GM12878 (cell line): ENCODE measurements around the gene GNB5. TPM values are rescaled to one million over a fixed set of nuclear protein-coding genes. Genes with fewer than 3 reads are reported as not detected.

ENCODE experiments used
- ATAC-seq: fragments of 200-7000 bp; cut with Tn5 transposase; 3 replicates; pipeline ENCODE4 v1.9.1; 2020; ENCODE audit warnings: mild to moderate bottlenecking, moderate library complexity
- BruUV-seq: library from RNA; stranded (reverse); fragments of 400-500 nt; replicated peaks from 2 replicates; lab custom pipeline; 2021; lab: Mats Ljungman, UMichigan
- CTCF ChIA-PET: fragments of 300-600 bp; sonication (Branson Sonifier 250); formaldehyde crosslinking; extraction: SDS; loops from one replicate; lab custom pipeline; 2021; ENCODE audit warnings: inconsistent platforms; lab: Yijun Ruan, JAX
- POLR2A ChIA-PET: fragments of 350-600 bp; formaldehyde crosslinking; extraction: SDS; loops from one replicate; lab custom pipeline; 2021; ENCODE audit warnings: inconsistent platforms; lab: Charles Lee
- RAD21 ChIA-PET: fragments of 300-600 bp; sonication (Branson Sonifier 250); formaldehyde crosslinking; loops from one replicate; lab custom pipeline; 2023; ENCODE audit warnings: antibody characterized with exemption; ENCODE audit not compliant: unreplicated experiment; lab: Charles Lee
- SMC1A ChIA-PET: fragments of 300-600 bp; sonication (Branson Sonifier 250); formaldehyde crosslinking; loops from one replicate; lab custom pipeline; 2023; ENCODE audit not compliant: unreplicated experiment, uncharacterized antibody; lab: Charles Lee
- DNase-seq: peaks from one replicate; pipeline ENCODE4 v3.0.0-alpha.2; 2011; ENCODE audit warnings: low read depth, low spot score
- FAIRE-seq: peaks from 3 replicates; lab custom pipeline; 2011; peaks lifted over from hg19 to GRCh38; lab: Jason Lieb, UNC
- H2AFZ ChIP-seq: 2 replicates; pipeline ENCODE4 v1.6.0; 2011; ENCODE audit warnings: low read depth, low read length, control low read depth; ENCODE audit not compliant: control insufficient read depth
- H3K27ac ChIP-seq: 2 replicates; pipeline ENCODE4 v1.5.1; 2011; ENCODE audit warnings: control low read depth; ENCODE audit not compliant: control insufficient read depth, insufficient read depth
- H3K27me3 ChIP-seq, 2 experiments: replicated peaks in 1 of 2; 2 replicates each; pipeline versions ENCODE4 v1.6.0 to v1.6.1; 2011; ENCODE audit warnings: low read length in 1 of 2; ENCODE audit not compliant: control insufficient read depth in 2 of 2, insufficient read depth in 2 of 2
- H3K36me3 ChIP-seq, 2 experiments: 2 replicates each; pipeline ENCODE4 v1.5.1; 2011; ENCODE audit warnings: low read length in 1 of 2; ENCODE audit not compliant: control insufficient read depth in 2 of 2, insufficient read depth in 2 of 2
- H3K4me1 ChIP-seq: 2 replicates; pipeline ENCODE4 v1.6.1; 2011; ENCODE audit warnings: mild to moderate bottlenecking, low read length, moderate library complexity, mixed read lengths; ENCODE audit not compliant: control insufficient read depth, insufficient read depth
- H3K4me2 ChIP-seq: 2 replicates; pipeline ENCODE4 v1.6.0; 2011; ENCODE audit warnings: control low read depth; ENCODE audit not compliant: control insufficient read depth, insufficient read depth
- H3K4me3 ChIP-seq: fragments of 200-600 bp; sonication (generic); 2 replicates; pipeline ENCODE4 v1.5.1; 2016
- H3K79me2 ChIP-seq: 2 replicates; pipeline ENCODE4 v1.6.0; 2011; ENCODE audit warnings: low read length; ENCODE audit not compliant: control insufficient read depth, insufficient read depth
- H3K9ac ChIP-seq: 2 replicates; pipeline ENCODE4 v1.8.0; 2011; ENCODE audit warnings: low read length, control low read depth, mixed read lengths; ENCODE audit not compliant: control insufficient read depth, insufficient read depth
- H3K9me3 ChIP-seq: replicated peaks from 3 replicates; pipeline ENCODE4 v1.5.1; 2011; ENCODE audit warnings: mild to moderate bottlenecking, low read length; ENCODE audit not compliant: control insufficient read depth, insufficient read depth
- H4K20me1 ChIP-seq: 2 replicates; pipeline ENCODE4 v1.6.0; 2011; ENCODE audit not compliant: control insufficient read depth, insufficient read depth
- BACH1 ChIP-seq: fragments of 450-650 bp; IDR thresholded peaks from 2 replicates; pipeline ENCODE4 v1.6.1; 2017; ENCODE audit warnings: mild to moderate bottlenecking, borderline replicate concordance
- EED ChIP-seq: sonication (generic); IDR thresholded peaks from 2 replicates; pipeline ENCODE4 v1.6.1; 2016; ENCODE audit warnings: antibody characterized with exemption, low read depth
- FOS ChIP-seq: IDR thresholded peaks from 3 replicates; pipeline ENCODE4 v1.6.1; 2011; ENCODE audit warnings: borderline replicate concordance; ENCODE audit not compliant: insufficient read length; ENCODE audit errors: extremely low read depth
- JUND ChIP-seq: IDR thresholded peaks from 2 replicates; pipeline ENCODE4 v1.6.1; 2012; ENCODE audit warnings: low read depth, mild to moderate bottlenecking, low read length, improper control_type of control experiment, moderate library complexity
- MAX ChIP-seq: IDR thresholded peaks from 2 replicates; pipeline ENCODE4 v1.6.1; 2012; ENCODE audit warnings: low read depth, low read length, improper control_type of control experiment
- MXI1 ChIP-seq: fragments of 150-350 bp; IDR thresholded peaks from 2 replicates; pipeline ENCODE4 v1.6.1; 2011; ENCODE audit warnings: low read depth, mild to moderate bottlenecking, inconsistent platforms, low read length, improper control_type of control experiment
- NBN ChIP-seq: fragments of 450-650 bp; IDR thresholded peaks from 2 replicates; pipeline ENCODE4 v1.6.1; 2016
- NFYA ChIP-seq: IDR thresholded peaks from 2 replicates; pipeline ENCODE4 v1.6.1; 2011; ENCODE audit warnings: low read depth, mild to moderate bottlenecking, low read length, improper control_type of control experiment, borderline replicate concordance
- NR2F1 ChIP-seq: fragments of 450-650 bp; conservative IDR thresholded peaks from 2 replicates; pipeline ENCODE4 v1.6.1; 2017; ENCODE audit warnings: mild to moderate bottlenecking
- RELB ChIP-seq: fragments of 450-650 bp; IDR thresholded peaks from 2 replicates; pipeline ENCODE4 v1.6.1; 2017; ENCODE audit warnings: low read depth, mild to moderate bottlenecking, moderate library complexity
- SIX5 ChIP-seq: IDR thresholded peaks from 2 replicates; pipeline ENCODE4 v1.6.1; 2011; ENCODE audit warnings: mild to moderate bottlenecking, low read depth, low read length, moderate library complexity; ENCODE audit not compliant: severe bottlenecking
- STAT1 ChIP-seq: fragments of 450-650 bp; conservative IDR thresholded peaks from 2 replicates; pipeline ENCODE4 v1.6.1; 2014; ENCODE audit warnings: antibody characterized with exemption, mild to moderate bottlenecking
- TAF1 ChIP-seq: IDR thresholded peaks from 2 replicates; pipeline ENCODE4 v1.6.1; 2011; ENCODE audit warnings: mild to moderate bottlenecking, low read depth, low read length, borderline replicate concordance
- TCF12 ChIP-seq: IDR thresholded peaks from 2 replicates; pipeline ENCODE4 v1.6.1; 2011; ENCODE audit warnings: low read depth, mild to moderate bottlenecking, low read length
- USF2 ChIP-seq: IDR thresholded peaks from 2 replicates; pipeline ENCODE4 v1.6.1; 2011; ENCODE audit warnings: low read depth, low read length, improper control_type of control experiment, borderline replicate concordance
- WGBS: methylation state at CpG from one replicate; pipeline ENCODE4 v1.1.6; 2016; ENCODE audit warnings: low lambda C conversion rate; ENCODE audit not compliant: insufficient replicate concordance, insufficient coverage; ENCODE audit errors: missing lambda C conversion rate; 5-methylcytosine and 5-hydroxymethylcytosine counted together
- in situ Hi-C: fragments of 300-500 bp; cut with MboI; formaldehyde crosslinking; loops from 9 replicates; pipeline ENCODE4 v1.14.3; 2018; ENCODE audit warnings: mixed read lengths
- intact Hi-C: fragments of 100-400 bp; cut with micrococcal nuclease; formaldehyde crosslinking; loops from one replicate; pipeline ENCODE4 v1.14.2; 2022; ENCODE audit not compliant: unreplicated experiment
- polyA plus RNA-seq, 11 experiments: library from polyadenylated mRNA; depleted of rRNA in 4 of 11; unstranded in 6 of 11; stranded (reverse) in 5 of 11; fragments of >200 nt; fragmentation: Nextera tagmentation in 4 of 11; fragmentation: Illumina TruSeq in 1 of 11; extraction: Ambion mirVana in 4 of 11; extraction: Trizol in 1 of 11; gene quantifications; 1 replicate in 1 of 11; 2 replicates in 10 of 11; pipeline versions ENCODE4 v1.2.1 to v1.2.3, GENCODE V29; 2011 to 2016; ENCODE audit warnings: inconsistent platforms in 2 of 11, missing spikeins in 2 of 11, low read depth in 1 of 11
- total RNA-seq, 4 experiments: library from RNA; depleted of rRNA in 3 of 4; stranded (reverse); fragments of >200 nt in 3 of 4; fragmentation: Illumina TruSeq in 1 of 4; extraction: Trizol in 1 of 4; gene quantifications; 2 replicates each; pipeline versions ENCODE4 v1.2.1 to v1.2.3, GENCODE V29; 2013 to 2021

GNB5 gene
- total and polyA plus RNA-seq, 10 of the 15 experiments (the other 5 are each of a cell fraction or from before 2014, with no cell fraction given): 2.4 to 25.9 (median 15.2) TPM

GRCh38 chr15:52144656-52145178 is 46.5 kb downstream of the GNB5 start:
- intact Hi-C loops: no loop called here
- POLR2A ChIA-PET: no interaction called here
- in situ Hi-C loops: no loop called here

More at GRCh38 chr15:52144656-52145178, 46.5 kb downstream of the GNB5 start:
- WGBS: 97% methylated on average over 7 of the region's 7 CpGs
- SMC1A ChIA-PET: interaction anchor here (0.6 to 1.2 kb wide), 4 partner anchors 45 to 156 kb away, joined by 3 read pairs; no protein-coding TSS in a partner anchor
- Histone ChIP-seq H3K4me1 (peaks cover under 1% of the 10 kb centered on the region), H3K36me3 (peaks cover under 1 to 2% of the 10 kb centered on the region in 2 experiments; a peak in 2 of 4 replicates), H3K27ac (no peak overlapping the region), H3K4me2 (no peak overlapping the region), H4K20me1 (no peaks in the 10 kb centered on the region), H3K9me3 (no peaks in the 10 kb centered on the region), H3K79me2 (no peaks in the 10 kb centered on the region), H3K9ac (no peak overlapping the region), H2AFZ (no peak overlapping the region), H3K4me3 (no peak overlapping the region), H3K27me3 (no peaks in the 10 kb centered on the region)
- CTCF ChIA-PET: interaction anchor here (0.6 to 1.2 kb wide), 2 partner anchors 66 to 381 kb away, joined by 4 read pairs; no protein-coding TSS in a partner anchor
- ATAC-seq: no peak
- no peak for TF ChIP-seq USF2
- TF ChIP-seq EED: no peak
- TF ChIP-seq TAF1: no peak
- TF ChIP-seq JUND: no peak
- no peak for TF ChIP-seq MXI1
- TF ChIP-seq RELB: no peak
- no peak for TF ChIP-seq STAT1
- no peak for TF ChIP-seq FOS
- TF ChIP-seq NFYA: no peak
- no peak for TF ChIP-seq NBN
- TF ChIP-seq NR2F1: no peak
- TF ChIP-seq SIX5: no peak
- no peak for TF ChIP-seq BACH1
- no peak for TF ChIP-seq MAX
- TF ChIP-seq TCF12: no peak
- no peak for DNase-seq
- no TSS peak for BruUV-seq
- FAIRE-seq: no peak
- RAD21 ChIA-PET: no interaction called here
